ENCODE results near the gene SPOP.

The SPOP gene

DNA sequence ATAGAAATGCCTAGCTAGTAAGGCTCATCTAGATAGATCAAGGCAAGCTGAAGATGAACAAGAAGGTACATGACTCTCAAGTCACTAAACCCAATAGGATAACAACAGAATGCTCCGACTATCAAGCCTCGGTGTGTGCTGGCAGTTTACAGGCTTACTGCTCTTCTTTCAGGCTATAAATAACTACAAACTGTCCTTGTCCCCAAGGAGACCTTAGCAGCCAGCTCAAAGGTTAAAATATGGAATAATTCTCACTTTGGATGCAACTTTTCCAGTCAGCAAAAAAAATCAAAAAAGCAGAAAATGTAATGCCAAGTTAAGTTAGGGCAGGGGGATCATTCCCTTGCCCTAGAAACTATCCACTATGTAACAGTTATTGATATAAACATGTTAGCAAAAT, 44.6 kb downstream of the SPOP start:
- H3K79me2 ChIP-seq (ENCODE audit: insufficient read depth, low read length), result peaks cover 83% of the 10 kb centered on the region

DNA sequence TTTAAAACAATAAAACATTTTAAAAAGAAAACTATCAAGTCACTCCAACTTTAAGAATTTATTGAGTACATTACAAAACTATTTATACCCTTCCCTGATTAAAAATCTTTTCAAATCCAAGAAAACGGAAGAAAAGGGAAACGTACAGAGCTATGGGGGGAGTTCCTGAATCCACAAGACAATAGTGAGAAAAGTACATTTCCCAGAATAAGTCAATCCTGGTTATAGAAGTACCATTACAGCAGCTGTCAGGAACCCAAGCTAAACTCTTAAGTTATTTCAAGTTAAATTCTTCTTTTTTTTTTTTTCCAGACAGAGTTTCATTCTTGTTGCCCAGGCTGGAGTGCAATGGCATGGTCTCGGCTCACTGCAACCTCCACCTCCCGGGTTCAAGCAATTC, 45.7 kb downstream of the SPOP start:
- no peaks in the 10 kb centered on the region for H3K9me3 ChIP-seq (ENCODE audit: insufficient read depth, low read length, severe bottlenecking)
- H3K4me1 ChIP-seq (ENCODE audit: insufficient read depth, low read length), result no peaks in the 10 kb centered on the region
- H3K27me3 ChIP-seq (ENCODE audit: insufficient read depth, low read length, poor library complexity), result no peaks in the 10 kb centered on the region
- ATAC-seq (ENCODE audit: insufficient read depth, low read depth) (no peak), DNase-seq (no peak)
- H3K4me3 ChIP-seq (ENCODE audit: low read depth in 1 of 2, low read length in 2 of 2), result no peak overlapping the region
- peaks cover 87% of the 10 kb centered on the region for H3K79me2 ChIP-seq (ENCODE audit: insufficient read depth, low read length)
- H3K9ac ChIP-seq (ENCODE audit: low read depth, low read length), result no peak overlapping the region
- H3K27ac ChIP-seq (ENCODE audit: low read length), result no peak overlapping the region
- no peak overlapping the region for H3K4me2 ChIP-seq (ENCODE audit: insufficient read depth, low read length)
- TF ChIP-seq, protein P1, sequence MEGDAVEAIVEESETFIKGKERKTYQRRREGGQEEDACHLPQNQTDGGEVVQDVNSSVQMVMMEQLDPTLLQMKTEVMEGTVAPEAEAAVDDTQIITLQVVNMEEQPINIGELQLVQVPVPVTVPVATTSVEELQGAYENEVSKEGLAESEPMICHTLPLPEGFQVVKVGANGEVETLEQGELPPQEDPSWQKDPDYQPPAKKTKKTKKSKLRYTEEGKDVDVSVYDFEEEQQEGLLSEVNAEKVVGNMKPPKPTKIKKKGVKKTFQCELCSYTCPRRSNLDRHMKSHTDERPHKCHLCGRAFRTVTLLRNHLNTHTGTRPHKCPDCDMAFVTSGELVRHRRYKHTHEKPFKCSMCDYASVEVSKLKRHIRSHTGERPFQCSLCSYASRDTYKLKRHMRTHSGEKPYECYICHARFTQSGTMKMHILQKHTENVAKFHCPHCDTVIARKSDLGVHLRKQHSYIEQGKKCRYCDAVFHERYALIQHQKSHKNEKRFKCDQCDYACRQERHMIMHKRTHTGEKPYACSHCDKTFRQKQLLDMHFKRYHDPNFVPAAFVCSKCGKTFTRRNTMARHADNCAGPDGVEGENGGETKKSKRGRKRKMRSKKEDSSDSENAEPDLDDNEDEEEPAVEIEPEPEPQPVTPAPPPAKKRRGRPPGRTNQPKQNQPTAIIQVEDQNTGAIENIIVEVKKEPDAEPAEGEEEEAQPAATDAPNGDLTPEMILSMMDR (IDR thresholded peaks at IDR 0.05; ENCODE audit: borderline replicate concordance, extremely low read depth, low read length, poor library complexity, severe bottlenecking), result no peak
- TF ChIP-seq EZH2 (IDR thresholded peaks at IDR 0.05; ENCODE audit: borderline replicate concordance, low read depth, low read length, severe bottlenecking), result no peak
- peaks cover 20% of the 10 kb centered on the region; the same call in 1 of the 2 replicates for H4K20me1 ChIP-seq (ENCODE audit: insufficient read depth, low read length)
- H3K36me3 ChIP-seq (ENCODE audit: insufficient read depth, low read length), result peaks cover 11% of the 10 kb centered on the region
- H2AFZ ChIP-seq (ENCODE audit: low read depth, low read length), result no peak overlapping the region

More for the DNA sequence above, 44.6 kb downstream of the SPOP start:
- H4K20me1 ChIP-seq (ENCODE audit: insufficient read depth, low read length), result peaks cover 20% of the 10 kb centered on the region; the same call in 1 of the 2 replicates
- H3K27ac ChIP-seq (ENCODE audit: low read length), result no peak overlapping the region
- no peak overlapping the region for H3K4me3 ChIP-seq (ENCODE audit: low read depth in 1 of 2, low read length in 2 of 2)
- no peaks in the 10 kb centered on the region for H3K4me1 ChIP-seq (ENCODE audit: insufficient read depth, low read length)
- ATAC-seq (ENCODE audit: insufficient read depth, low read depth) (no peak), DNase-seq (no peak)
- H3K9ac ChIP-seq (ENCODE audit: low read depth, low read length), result no peak overlapping the region
- H3K4me2 ChIP-seq (ENCODE audit: insufficient read depth, low read length), result no peak overlapping the region
- H2AFZ ChIP-seq (ENCODE audit: low read depth, low read length), result no peak overlapping the region
- H3K9me3 ChIP-seq (ENCODE audit: insufficient read depth, low read length, severe bottlenecking), result no peaks in the 10 kb centered on the region
- TF ChIP-seq, protein P1 (IDR thresholded peaks at IDR 0.05; ENCODE audit: borderline replicate concordance, extremely low read depth, low read length, poor library complexity, severe bottlenecking), result no peak
- TF ChIP-seq EZH2 (IDR thresholded peaks at IDR 0.05; ENCODE audit: borderline replicate concordance, low read depth, low read length, severe bottlenecking), result no peak
- H3K27me3 ChIP-seq (ENCODE audit: insufficient read depth, low read length, poor library complexity), result no peaks in the 10 kb centered on the region
- H3K36me3 ChIP-seq (ENCODE audit: insufficient read depth, low read length), result peaks cover 11% of the 10 kb centered on the region

DNA sequence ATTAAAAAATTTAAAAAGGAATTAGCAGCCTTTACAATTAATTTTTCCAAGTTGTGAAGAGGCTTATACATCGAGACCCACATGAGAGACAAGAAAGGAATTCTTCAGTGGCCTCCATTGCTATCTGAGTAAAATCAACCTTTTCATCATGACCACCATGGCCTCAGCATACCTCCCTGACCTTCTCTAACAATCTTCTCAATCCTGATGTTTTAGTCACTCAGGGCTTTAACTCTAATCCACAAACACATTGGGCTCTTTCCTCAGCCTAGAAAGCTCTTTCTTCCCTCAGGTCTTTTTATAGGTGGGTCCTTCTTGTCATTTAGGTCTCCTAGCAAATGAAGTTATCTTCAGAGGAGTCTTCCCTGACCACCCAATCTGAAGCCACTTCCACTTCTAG, 46.4 kb downstream of the SPOP start:
- H3K36me3 ChIP-seq (ENCODE audit: insufficient read depth, low read length), result peaks cover 8% of the 10 kb centered on the region; the same call in 1 of the 2 replicates
- H3K9ac ChIP-seq (ENCODE audit: low read depth, low read length), result no peak overlapping the region
- no peak overlapping the region for H3K4me3 ChIP-seq (ENCODE audit: low read depth in 1 of 2, low read length in 2 of 2)
- H2AFZ ChIP-seq (ENCODE audit: low read depth, low read length), result no peak overlapping the region
- DNase-seq, result no peak
- no peak for ATAC-seq (ENCODE audit: insufficient read depth, low read depth)
- H3K27me3 ChIP-seq (ENCODE audit: insufficient read depth, low read length, poor library complexity), result no peaks in the 10 kb centered on the region
- H3K4me1 ChIP-seq (ENCODE audit: insufficient read depth, low read length), result no peaks in the 10 kb centered on the region
- TF ChIP-seq, protein P1 (IDR thresholded peaks at IDR 0.05; ENCODE audit: borderline replicate concordance, extremely low read depth, low read length, poor library complexity, severe bottlenecking), result no peak
- no peak for TF ChIP-seq EZH2 (IDR thresholded peaks at IDR 0.05; ENCODE audit: borderline replicate concordance, low read depth, low read length, severe bottlenecking)
- no peak overlapping the region for H3K4me2 ChIP-seq (ENCODE audit: insufficient read depth, low read length)
- H3K79me2 ChIP-seq (ENCODE audit: insufficient read depth, low read length), result peaks cover 86% of the 10 kb centered on the region
- no peak overlapping the region for H3K27ac ChIP-seq (ENCODE audit: low read length)
- H4K20me1 ChIP-seq (ENCODE audit: insufficient read depth, low read length), result peaks cover 18% of the 10 kb centered on the region; the same call in 1 of the 2 replicates
- H3K9me3 ChIP-seq (ENCODE audit: insufficient read depth, low read length, severe bottlenecking), result no peaks in the 10 kb centered on the region
